ENCODE measurements around the gene SHC2.

The SHC2 gene

DNA sequence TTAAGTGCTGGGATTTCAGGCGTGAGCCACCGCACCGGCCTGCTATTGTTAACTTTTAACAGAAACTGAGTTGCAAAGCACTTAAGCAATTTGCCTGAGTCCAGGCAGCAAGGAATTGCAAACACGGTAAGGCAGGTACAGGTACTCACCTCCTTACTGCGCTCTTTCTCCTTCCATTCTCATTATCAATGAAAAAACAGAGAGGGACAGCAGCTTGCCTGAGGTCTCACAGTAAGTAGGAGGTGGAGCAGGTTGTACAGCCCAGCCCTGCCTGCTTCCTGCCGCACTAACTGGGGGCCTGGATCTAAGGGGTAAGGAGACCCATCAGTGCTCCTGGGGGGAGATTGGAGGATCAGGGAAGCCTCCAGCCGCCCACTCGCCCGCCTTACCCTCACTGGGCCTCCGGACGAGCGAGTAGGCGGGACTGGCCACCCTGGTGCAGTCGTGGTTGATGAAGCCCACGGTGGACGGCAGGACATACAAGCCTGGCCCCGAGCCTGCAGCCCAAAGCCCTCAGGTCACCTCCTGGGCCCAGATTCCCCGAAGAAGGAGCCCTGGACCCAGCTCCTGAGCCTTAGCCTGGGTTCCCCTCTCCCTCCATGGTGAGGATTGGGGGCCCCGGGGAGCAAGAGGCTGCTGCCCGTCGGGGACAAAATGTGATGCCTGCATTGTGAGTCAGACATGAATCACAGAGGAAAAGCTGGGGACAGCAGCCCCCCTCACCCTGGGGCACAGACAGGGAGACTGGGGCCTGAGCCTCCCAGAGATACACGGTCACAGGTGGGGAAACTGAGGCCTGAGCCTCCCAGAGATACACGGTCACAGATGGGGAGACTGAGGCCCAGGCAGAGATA is 11.4 kb upstream of the SHC2 start:
- no peak for DNase-seq (ENCODE audit: low spot score)

DNA sequence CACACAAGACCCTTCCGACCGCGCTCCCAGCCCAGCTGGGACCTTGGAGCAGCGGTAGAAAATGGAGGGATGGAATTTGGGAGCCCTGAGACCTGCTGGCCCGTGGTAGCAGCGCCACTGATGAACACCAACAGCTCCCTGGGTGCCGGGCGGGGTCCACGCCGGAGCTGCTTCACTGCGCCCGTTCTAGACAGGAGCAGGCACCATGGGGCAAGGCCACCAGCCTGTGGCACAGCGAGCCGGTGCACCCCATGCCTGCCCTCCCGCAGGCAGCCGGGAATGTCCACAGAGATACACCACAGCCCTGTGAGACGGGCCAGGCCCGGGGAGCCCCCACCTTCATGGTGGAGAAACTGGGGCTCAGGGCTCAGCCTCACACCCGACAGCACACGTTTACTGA is 9.9 kb upstream of the SHC2 start:
- no peak for DNase-seq (ENCODE audit: low spot score)

DNA sequence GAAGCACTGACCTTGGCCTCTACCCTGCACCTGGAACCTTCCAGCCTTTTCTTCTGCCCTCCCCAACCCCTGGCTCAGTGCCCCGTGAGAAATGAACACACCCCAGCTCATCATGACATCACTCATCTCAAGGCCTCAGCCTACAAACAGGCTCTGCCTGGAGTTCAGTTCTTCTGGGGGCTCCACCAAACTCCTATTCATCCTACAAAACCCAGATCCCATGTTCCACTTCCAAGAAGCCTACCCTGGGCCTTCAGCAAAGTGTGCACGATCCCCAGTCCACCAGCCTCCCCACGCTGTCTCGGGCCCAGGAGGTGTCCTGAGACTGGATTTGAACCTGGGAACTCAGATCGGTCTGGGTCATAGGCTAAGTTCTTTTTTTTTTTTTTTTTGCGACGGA is 9.0 kb upstream of the SHC2 start:
- DNase-seq (ENCODE audit: low spot score) = no peak

DNA sequence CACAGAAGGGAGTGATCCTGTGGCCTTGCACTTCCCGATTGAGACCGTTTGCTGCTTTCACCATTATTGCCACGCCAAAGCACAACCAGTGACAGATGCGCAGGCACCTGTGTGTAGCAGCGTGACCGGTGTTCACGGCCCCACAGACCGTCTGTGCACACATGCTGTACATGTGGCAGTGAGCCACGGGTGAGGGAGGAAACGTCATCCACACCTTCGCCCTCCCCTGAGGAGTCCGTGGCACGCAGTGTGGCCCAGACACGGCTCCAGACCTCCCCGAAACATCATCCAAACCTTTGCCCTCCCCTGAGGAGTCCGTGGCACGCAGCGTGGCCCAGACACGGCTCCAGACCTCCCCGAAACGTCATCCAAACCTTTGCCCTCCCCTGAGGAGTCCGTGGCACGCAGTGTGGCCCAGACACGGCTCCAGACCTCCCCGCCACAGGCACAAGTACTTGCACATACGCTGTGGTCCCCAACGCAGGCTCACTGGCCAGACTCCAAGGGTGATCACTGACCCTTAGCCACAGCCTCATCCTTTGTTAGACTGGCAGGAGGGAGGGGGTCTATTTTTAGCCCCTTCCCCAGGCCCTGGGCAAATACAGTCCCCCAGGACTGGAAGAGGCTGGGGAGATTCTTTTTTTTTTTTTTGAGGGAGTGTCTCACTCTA is 7.9 kb upstream of the SHC2 start:
- no peak for DNase-seq (ENCODE audit: low spot score)

DNA sequence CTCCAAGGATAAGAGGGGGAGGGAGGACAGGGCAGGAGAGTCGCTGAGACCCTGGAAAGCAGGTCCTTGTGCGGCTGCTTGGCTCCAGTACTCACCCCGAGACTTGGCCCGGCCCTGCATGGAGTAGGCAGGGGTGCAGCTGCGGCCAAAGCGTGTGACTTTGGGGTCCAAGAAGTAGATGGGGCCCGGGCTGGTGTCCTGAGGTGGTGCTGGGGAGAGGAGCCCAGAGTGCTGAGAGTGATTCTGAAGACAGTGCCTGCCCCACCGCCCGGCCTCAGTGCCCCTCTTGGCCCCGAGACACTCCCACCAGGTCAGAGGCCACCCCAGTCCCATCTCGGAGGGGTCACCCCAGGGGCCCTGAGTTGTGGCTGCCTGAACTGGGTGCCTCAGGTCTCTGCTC is 6.7 kb upstream of the SHC2 start:
- no peak for DNase-seq (ENCODE audit: low spot score)

DNA sequence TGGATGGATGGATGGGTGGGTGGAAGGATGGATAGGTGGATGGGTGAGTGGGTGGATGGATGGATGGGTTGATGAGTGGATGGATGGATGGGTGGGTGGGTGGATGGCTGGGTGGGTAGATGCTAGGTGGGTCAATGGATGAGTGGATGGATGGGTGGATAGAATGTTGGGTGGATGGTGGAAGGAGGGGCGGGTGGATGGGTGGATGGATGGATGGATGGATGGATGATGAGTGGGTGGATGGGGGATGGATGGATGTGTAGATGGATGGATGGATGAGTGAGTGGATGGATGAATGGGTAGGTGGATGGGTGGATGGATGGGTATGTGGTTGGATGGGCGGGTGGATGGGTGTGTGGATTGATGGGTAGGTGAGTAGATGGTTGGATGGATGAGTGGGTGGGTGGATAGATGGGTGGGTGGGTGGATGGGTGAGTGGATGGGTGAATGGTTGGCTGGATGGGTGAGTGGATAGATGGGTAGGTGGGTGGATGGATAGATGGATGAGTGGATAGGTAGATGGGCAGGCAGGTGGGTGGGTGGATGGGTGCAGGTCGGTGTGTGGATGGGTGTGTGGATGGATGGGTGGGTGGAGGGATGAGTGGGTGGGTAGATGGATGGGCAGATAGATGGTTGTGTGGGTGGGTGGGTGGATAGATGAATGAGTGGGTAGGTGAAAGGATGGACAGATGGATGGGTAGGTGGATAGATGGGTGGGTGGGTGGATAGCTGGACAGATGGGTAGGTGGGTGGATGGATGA is 4.4 kb upstream of the SHC2 start:
- DNase-seq (ENCODE audit: low spot score) = no peak

DNA sequence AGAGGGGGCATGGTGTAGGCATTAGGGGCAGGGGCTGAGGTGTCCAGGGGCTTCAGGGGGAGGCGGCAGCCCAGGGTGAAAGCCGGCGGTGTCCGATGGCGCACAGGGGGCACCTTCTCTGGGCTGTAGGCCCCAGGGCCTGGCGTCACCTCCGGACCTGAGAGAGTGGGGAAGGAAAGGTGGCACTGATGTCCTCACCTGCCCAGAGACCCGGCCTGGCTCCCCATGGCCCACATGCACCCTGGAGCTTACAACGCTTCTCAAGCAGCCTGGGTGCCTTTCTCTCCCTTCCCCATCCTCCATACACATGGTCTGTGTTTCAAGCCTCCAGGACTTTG is 3.3 kb upstream of the SHC2 start:
- DNase-seq (ENCODE audit: low spot score) = no peak

DNA sequence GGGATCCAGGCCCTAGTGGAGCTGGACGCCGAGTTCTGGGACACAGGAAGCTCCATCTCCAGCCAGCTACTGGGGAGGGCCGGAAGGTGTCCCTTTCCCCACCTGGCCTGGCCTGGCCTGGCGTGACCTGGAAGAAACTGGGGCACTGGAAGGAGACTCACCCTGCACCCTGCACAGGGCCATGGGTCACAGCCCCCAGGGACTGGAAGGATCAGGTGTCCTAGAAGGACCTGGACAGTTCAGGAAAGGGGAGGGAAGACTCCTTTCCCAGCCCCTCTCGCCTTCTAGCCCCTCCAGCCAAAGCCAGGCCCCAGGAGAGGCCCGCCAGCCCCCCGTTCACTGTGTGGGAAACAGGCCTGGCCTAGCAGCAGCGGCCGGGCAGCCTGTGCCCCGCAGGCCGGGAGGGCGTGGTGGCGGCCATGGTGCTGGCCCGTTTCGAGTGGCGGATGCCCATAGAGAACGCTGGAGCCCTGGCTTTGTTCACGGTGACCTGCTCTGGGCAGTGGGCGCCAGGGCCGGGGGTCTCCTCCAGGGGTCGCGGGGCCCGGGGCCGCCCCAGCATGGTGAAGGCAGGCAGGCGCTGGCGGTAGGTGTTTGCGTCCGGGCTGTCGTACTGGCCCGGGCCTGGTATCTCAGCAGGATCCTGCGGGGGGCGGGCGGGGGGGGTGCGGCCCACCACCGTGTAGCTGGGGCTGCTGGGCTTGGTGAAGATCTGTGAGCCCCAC is 2.8 kb upstream of the SHC2 start:
- no peak for DNase-seq (ENCODE audit: low spot score)

DNA sequence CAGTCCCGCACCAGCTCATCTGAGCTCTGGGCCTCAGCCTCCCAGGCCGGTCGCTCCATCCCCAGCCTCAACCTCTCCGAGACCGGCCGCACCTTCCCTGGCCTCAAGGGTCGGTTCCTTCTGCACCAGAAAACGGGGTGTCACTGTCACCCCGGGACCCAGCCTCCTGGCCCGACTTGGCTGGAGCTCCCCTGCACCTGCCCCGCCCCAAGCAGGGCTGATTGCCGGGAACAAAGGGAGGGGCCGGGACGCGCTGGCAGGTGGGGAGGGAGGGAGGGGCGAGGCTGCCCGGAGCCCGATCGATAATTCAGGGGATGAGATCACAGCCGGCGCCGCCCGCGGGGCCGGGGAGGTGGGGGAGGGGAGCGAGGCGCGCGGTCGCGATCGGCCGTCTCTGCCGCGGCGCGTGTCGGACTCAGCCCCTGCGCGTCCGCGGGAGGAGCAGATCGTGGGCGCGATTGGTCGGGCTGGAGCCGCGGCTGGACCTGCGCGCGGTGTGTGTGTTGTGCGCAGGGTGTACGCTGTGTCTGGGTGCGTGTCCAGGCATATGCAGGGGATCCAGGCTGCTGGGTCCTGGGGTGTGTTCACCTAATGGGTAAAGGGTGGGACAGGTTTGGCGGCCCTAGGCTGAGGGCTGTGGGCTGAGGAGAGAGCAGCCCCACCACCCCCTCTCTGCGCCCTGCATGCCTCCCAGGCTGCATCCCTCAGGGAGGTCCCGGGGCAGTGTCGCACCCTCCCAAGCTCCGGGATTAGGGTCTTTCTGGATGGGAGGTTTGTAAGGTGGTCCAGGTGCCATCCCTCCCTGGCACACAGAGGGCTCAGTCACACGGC is 1.1 kb upstream of the SHC2 start:
- peak; percentile 74 for DNase-seq (ENCODE audit: low spot score)

DNA sequence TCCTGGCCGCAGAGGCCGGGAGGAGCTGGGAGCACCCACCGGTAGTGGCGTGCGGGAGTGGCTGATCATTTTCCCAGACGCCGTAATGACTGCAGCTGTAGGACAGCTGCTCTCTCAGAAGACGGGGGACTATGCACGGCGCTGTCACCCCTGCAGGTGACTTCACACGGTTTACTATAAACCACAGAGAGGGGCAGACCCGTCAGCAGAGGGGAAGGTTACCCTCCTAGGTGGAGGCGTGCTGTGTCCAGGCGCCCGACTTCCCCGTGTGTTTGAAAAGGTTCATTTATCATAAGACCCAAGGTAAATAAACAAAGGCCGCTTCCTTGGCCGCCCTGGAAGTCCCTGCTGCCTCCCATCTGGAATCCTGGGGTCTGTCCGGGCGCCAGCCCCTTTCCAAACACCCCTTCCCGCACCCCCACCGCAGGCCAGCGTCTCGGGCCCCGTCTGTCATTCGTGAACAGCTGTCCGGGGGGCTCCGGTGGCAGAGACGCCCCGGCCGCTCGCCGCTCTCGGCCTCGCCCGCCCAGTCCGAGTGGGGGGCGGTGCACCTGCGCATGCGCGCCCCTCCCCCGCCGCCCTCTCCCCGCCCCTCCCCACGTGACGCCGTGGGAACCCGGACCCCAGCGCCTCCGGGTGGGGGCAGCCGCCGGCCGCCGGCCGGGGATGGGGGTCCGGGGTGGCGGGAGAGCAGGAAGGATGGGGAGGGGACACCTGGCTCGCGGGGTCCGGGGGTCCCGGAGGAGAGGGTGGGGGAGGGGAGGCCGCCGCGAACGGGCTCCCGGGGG is 915 bp downstream of the SHC2 start:
- peak; percentile 63 for DNase-seq (ENCODE audit: low spot score)

DNA sequence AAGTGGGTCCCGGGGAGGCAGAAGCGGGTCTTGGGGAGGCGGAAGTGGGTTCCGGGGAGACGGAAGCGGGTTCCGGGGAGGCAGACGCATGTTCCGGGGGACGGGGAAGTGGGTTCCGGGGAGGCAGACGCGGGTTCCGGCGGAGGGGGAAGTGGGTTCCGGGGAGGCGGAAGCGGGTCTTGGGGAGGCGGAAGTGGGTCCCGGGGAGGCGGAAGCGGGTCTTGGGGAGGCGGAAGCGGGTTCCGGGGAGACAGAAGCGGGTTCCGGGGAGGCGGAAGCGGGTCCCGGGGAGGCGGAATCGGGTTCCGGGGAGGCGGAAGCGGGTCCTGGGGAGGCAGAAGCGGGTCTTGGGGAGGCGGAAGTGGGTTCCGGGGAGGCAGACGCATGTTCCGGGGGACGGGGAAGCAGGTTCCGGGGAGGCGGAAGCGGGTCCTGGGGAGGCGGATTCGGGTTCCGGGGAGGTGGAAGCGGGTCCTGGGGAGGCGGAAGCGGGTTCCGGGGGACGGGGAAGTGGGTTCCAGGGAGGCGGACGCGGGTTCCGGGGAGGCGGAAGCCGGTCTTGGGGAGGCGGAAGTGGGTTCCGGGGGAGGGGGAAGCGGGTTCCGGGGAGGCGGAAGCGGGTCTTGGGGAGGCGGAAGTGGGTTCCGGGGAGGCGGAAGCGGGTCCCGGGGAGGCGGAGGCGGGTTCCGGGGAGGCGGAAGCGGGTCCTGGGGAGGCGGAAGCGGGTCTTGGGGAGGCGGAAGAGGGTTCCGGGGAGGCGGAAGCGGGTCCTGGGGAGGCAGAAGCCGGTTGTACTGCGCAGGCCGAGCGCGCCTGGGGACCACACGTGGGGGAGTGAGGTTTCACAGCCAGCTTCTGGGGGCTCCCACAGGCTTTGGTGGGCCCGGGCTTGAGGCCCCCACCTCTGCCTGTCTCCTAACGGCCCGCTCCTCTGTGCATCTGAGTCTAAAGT is 2.5 kb downstream of the SHC2 start:
- no peak for DNase-seq (ENCODE audit: low spot score)

DNA sequence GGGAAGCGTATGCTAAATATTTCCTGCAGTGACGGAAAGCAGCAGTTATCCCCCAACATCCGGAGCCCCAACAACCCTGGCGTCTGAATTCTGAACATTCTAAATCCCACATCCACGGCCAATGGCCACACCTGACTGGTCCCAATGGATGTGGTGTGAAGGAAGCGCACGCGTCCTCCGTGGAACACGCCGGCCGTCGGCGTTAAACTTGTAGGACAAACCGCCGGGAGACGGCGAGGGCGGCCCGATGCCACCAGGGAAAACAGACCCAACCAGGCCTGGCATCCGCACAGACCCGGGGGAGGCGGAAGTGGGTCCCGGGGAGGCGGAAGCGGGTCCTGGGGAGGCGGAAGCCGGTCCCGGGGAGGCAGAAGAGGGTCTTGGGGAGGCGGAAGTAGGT is 3.2 kb downstream of the SHC2 start:
- no peak for DNase-seq (ENCODE audit: low spot score)

DNA sequence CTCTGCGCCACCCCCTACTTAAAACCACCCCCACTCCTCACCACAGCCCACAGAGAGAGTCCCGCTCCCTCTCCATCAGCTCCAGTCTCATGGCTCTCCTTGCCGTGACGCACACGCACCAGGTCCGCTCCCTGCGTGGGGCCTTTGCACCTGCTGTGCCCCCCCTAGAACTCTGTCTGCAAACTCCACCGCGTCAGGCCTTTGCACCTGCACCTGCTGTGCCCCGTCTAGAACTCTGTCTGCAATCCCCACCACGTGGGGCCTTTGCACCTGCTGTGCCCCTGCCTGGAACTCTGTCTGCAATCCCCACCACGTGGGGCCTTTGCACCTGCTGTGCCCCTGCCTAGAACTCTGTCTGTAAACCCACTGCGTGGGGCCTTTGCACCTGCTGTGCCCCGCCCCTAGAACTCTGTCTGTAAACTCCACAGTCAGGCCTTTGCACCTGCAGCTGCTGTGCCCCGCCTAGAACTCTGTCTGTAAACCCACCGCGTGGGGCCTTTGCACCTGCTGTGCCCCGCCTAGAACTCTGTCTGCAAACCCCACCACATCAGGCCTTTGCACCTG is 4.2 kb downstream of the SHC2 start:
- no peak for DNase-seq (ENCODE audit: low spot score)

DNA sequence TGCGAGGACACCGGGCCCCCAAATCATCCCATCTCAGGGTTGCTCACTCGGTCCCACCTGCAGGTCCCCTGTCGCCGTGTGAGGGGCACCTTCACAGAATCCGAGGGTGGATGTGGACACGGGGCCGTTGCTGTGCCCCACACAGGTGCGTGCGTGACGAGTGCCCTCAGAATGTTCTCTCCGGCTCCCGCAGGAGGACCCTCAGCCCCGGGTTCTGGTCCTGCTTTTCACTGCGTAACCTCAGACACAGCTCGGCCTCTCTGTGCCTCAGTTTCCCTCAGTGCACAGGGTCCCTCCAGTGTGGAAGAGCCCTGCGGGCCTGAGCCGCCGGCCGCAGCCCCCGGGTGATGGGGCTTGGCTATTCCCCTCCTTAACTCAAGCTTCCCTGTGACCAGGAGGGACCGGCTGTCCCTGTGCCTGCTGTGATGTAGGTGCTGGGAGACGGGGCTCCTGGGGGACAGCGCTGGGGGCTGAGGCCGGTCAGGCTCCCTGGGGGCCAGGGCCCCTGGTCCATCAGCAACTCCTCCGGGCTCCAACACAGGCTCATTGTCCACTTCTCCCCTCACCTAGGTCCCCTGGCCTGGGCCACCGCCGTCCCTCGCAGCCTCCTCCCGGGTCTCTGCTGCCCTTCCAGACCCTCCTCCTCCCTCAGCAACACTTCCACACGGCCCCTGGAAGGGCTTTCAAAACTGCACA is 4.8 kb downstream of the SHC2 start:
- no peak for DNase-seq (ENCODE audit: low spot score)

DNA sequence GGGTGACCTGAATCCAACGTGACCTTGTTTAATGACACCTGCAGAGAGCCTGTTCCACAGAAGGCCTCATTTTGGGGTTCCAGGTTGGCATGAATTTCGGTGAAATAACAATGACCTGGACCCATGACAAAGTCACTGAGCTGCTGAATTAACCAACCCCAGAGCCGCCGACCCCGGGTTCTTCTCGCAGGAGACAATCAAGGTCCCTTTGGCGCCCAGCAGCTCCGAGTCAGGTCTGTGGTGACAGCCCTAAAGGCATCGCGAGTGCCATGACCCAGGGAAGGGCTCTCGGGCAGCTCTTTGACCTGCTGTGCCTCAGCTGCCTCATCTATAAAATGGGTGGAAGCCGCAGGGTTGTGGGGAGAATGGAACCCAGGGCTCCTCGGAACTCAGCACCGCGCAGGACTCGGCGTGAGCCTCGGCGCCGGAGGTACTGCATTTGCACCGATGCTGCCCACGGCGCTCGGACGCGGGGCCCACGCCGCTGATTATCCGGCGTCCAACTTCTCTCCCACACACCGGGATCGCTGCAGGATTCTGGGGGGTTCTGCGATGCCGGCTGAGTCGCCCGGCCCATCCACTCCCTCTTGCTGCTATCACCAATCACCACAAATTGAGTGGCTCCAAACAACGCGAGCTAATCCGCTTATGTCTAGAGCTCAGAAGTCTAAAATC is 5.7 kb downstream of the SHC2 start:
- DNase-seq (ENCODE audit: low spot score) = no peak

DNA sequence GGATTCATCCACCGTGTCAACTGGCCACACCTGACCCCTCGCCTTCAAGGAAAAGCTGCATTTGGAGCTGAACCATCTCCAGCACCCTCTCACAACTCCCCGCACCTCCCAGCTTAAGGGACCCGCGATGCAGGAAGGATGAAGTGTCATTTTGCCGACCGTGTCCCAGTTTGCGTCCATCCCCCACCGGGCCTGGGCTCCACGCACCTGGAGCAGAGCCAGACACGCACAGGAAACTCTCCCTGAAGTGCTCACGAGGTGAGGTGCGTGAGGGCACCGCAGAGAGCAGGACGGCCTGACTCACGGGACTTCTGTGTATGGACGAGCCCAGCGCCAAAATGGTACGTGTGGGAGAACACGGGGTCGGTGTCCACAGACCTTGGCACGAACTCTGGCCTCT is 7.2 kb downstream of the SHC2 start:
- no peak for DNase-seq (ENCODE audit: low spot score)

DNA sequence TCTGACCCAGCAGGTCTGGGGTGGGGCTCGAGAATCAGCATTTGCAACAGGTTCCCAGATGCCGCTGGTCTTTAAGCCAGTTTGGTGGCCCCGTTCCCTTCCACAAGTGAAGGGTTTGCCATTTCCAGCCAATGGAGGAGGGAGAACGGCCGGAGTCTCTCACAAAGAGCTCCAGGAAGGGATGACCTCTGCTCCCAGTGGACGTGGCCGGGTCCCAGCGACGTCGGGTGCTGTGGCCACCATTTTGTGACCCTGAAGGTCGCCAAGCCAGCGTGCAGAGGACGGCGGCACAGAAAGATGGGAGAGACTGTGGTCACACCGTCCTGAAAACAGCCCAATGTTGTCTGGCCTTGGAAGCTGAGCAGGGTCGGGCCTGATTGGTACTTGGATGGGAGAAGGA is 8.0 kb downstream of the SHC2 start:
- DNase-seq (ENCODE audit: low spot score) = no peak
